Measurements from ENCODE around the gene ADAMTS13.
"Not testable (repeated sequence)": the region's sequence is repeated elsewhere in the genome, so short reads cannot be mapped to it uniquely, and the experiment has no call there.

The ADAMTS13 gene

DNA sequence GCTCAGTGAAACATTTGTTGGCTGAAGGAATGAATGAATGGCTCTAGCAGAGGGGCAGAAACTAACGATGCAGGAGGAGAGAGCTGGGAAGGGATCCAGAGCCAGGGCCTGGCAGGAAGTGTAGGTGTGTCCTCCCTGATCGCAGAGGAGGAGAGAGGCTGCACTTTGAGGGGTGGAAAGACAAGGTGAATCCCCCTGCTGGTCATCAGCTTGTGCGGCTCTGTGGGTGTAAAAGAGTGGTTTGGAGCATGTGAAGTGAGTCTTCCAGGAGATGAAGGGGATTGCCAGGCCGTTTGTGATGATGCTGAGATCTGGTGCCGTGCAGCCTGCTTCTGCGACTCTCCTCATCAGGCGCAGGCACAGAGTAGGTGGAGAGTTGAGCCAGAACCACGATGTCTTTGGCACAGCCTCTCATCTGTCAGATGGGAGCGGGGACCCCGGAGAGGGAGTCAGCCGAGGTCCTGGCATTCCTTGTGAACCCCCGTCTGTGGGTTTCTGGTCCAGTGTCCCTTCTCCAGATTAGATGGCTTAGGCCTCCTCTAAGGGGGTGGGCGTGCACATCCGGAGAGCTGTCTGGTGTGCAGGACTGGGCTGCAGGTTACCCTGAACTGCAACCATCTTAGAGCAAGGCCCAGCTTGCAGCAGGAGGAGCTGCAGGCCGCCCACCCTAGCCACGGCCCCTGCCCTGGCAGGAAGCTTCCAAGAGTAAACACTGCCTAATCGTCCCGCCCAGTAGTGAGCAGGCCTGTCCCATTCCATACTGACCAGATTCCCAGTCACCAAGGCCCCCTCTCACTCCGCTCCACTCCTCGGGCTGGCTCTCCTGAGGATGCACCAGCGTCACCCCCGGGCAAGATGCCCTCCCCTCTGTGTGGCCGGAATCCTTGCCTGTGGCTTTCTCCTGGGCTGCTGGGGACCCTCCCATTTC lies at the start of gene ADAMTS13:
Gene ADAMTS13 (plus strand): TSS at position 753 of the 928 bp plus-strand sequence. CDS start 77 bp downstream, at position 830.
- H3K4me1 Mint-ChIP-seq = peaks cover 43% of the 10 kb centered on the region
- H3K9me3 Mint-ChIP-seq = peaks cover 5% of the 10 kb centered on the region
- peaks cover 20% of the 10 kb centered on the region for H3K27me3 Mint-ChIP-seq
- H3K4me3 Mint-ChIP-seq = peak within 1 kb of the TSS; percentile 4
- H3K27ac Mint-ChIP-seq = peak within 1 kb of the TSS; percentile 87
- ATAC-seq = peak; percentile 73
- peaks cover 10% of the 10 kb centered on the region for H3K36me3 Mint-ChIP-seq

DNA sequence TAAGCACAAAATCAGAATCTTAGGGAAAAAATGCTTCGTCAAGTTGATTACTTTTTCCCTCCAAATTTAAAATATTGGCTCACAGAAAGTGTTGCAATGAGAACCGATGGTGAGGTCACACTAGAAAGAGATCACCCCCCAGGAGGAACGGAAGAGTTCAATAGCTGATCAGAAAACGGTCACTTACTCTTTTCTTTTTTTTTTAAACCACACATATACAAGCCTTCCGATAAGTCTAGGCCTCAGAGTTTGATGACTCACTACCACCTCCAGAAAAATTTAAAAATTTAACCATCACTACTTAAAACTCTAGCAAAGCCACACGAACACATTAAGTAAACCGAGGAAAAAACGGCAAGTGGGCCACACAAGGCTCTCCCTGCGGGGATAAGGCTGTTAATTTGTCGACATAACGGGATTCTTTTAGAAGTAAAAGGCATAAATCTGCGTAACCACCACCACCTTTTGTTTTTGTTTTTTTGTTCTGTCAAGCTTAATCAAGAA lies 47.5 kb upstream of the ADAMTS13 start:
- Mint-ChIP-seq H3K27ac (peak overlapping the region; percentile 82), H3K4me1 (peaks cover 54% of the 10 kb centered on the region), H3K4me3 (peak overlapping the region; percentile 87), H3K36me3 (peaks cover 13% of the 10 kb centered on the region), H3K9me3 (no peaks in the 10 kb centered on the region), H3K27me3 (no peaks in the 10 kb centered on the region)
- ATAC-seq = no peak

DNA sequence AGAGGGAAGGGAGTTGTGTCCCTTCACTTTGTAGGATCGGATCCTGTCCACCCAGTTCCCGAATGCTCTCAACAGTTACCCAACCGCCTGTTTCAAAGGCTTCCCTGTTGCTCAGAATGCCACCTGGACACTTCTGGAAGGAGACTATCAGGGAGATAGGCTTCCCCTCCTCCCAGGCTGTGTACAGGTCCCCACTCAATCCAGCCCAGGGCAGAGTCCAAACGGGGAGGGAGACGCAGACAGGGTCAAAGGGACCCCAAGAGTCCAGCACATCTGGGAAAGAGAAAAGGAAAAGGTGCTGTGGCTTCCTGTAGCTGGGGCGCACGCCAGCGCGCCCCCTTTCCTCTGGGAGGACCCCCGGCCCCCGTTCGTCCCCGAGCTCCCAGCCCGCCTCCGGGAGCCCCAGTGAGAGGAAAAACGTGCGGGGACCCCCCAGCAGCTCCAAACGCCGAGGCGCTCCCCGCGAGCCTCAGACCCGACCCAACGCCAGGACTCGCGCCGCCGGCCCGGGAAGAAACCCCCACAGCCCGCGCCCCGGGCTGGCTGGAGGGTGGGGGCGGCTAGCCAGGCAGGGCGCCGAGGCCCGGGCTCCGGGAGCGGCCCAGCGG lies 46.9 kb upstream of the ADAMTS13 start:
- Mint-ChIP-seq H3K9me3 (no peaks in the 10 kb centered on the region), H3K27me3 (no peaks in the 10 kb centered on the region), H3K4me3 (peak overlapping the region; percentile 87), H3K4me1 (peaks cover 49% of the 10 kb centered on the region), H3K36me3 (peaks cover 8% of the 10 kb centered on the region), H3K27ac (peak overlapping the region; percentile 82)
- peak; percentile 1 for ATAC-seq

DNA sequence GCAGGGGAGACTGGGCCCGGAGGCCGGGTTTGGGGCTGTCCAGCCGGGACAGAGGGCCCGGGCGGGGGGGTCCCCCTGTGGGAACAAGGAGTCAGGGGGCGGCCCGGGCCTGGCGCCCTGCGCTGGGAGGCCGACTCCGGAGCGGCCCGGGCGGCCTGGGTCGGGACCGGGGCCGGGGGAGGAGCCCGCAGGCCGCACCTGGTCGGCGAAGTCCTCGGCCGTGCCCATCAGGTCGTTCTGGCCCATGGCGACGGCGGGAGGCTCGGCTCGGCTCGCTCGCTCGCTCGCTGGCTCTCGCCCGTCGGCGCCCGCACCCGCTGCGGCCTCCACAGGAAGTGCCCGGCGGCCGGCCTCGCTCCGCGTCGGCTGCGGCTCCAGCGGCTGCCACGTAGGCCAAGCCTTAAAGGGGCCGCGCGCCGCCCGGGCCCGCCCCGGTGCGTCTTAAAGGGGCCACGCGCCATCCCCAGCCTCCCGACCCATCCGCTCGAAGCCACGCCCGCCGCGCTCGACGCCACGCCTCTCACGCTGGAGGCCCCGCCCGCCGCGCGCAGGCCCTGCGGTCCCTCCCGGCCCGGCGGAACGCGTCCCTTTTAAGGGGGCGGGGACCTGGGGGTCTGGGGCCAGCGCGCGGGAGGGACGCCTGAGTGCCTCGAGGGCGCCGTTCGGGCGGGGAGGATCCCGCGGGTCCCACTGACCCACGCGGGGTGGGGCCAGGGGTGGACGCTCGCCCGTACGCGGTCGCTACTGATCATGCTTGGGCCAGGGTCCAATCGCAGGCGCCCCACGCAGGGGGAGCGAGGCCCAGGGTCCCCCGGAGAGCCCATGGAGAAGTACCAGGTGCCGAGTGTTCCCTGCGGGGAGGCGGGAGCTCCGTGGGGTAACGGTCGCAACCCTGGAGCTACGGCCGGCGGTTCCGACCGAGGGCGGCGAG lies 46.2 kb upstream of the ADAMTS13 start, which contains the start of the genes STKLD1 and SURF4:
Gene STKLD1 (plus strand): TSS at position 643 of the 931 bp plus-strand sequence. CDS start 108 bp downstream, at position 751.
Gene SURF4 (minus strand): TSS at position 337 of the 931 bp plus-strand sequence. CDS start 91 bp downstream, at position 246.
- Mint-ChIP-seq H3K4me3 (peak within 1 kb of the TSS; percentile 87), H3K9me3 (no peaks in the 10 kb centered on the region), H3K36me3 (peaks cover under 1% of the 10 kb centered on the region), H3K27ac (peak within 1 kb of the TSS; percentile 82), H3K4me1 (peaks cover 41% of the 10 kb centered on the region), H3K27me3 (no peaks in the 10 kb centered on the region)
- ATAC-seq = peak; percentile 98

DNA sequence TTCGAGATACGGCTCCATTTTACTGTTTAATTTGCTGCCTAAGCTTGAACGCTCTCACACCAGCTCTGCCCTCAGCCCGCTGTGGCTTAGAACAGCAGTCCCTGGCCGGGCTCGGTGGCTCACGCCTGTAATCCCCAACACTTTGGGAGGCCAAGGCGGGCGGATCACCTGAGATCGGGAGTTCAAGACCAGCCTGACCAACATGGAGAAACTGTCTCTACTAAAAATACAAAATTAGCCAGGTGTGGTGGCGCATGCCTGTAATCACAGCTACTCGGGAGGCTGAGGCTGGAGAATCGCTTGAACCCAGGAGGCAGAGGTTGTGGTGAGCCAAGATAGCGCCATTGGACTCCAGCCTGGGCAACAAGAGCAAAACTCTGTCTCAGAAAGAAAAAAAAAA lies 44.9 kb upstream of the ADAMTS13 start:
- H3K27ac Mint-ChIP-seq, H3K27me3 Mint-ChIP-seq, ATAC-seq, H3K36me3 Mint-ChIP-seq, H3K9me3 Mint-ChIP-seq: not testable (repeated sequence)
- H3K4me1 Mint-ChIP-seq = peaks cover 28% of the 10 kb centered on the region
- peak overlapping the region; percentile 55 for H3K4me3 Mint-ChIP-seq

DNA sequence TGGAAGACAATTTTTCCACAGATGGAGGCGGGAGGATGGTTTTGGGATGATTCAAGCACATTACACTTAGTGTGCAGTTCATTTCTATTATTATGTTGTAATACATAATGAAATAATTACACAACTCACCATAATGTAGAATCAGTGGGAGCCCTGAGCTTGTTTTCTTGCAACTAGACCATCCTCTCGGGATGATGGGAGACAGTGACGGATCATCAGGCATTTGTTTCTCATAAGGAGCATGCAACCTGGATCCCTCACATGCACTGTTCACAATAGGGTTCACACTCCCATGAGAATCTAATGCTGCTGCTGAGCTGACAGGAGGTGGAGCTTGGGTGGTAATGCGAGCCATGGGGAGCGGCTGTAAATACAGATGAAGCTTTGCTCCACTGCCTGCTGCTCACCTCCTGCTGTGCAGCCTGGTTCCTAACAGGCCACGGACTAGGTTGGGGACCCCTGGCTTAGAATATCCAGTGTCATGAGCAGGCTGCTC lies 44.4 kb upstream of the ADAMTS13 start:
- Mint-ChIP-seq H3K36me3 (no peaks in the 10 kb centered on the region), H3K9me3 (no peaks in the 10 kb centered on the region), H3K27me3 (no peaks in the 10 kb centered on the region), H3K4me1 (peaks cover 23% of the 10 kb centered on the region), H3K4me3 (no peak overlapping the region), H3K27ac (no peak overlapping the region)
- ATAC-seq = no peak

DNA sequence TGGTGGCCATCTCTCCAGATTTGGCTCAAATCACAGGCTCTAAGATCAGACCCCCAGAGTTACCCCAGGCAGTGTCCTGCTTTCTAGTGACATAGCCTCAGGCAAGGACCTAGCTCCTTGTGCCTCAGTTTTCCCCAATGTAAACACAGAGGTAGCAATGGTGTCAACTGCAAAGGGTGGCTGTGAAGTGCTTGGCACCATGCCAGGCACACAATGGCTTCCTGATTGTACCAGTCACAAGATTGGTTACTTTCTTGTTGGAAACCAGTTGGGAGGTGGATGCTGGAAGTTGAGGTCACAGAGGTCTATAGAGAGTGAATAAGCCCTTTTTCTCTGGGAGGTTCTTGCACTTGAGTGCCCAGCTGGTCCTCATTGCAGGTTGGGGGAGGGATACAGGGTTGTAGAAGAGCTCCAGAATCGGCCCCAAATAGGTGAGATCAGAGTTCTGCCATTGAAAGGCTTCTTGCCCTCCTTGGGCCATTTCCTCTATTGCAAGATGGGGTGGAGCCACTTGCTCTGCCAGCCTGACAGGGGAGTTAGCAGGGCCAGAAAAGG lies 43.7 kb upstream of the ADAMTS13 start:
- Mint-ChIP-seq H3K27me3 (no peaks in the 10 kb centered on the region), H3K36me3 (no peaks in the 10 kb centered on the region), H3K4me1 (peaks cover 16% of the 10 kb centered on the region), H3K27ac (no peak overlapping the region), H3K9me3 (no peaks in the 10 kb centered on the region), H3K4me3 (no peak overlapping the region)
- ATAC-seq = no peak

DNA sequence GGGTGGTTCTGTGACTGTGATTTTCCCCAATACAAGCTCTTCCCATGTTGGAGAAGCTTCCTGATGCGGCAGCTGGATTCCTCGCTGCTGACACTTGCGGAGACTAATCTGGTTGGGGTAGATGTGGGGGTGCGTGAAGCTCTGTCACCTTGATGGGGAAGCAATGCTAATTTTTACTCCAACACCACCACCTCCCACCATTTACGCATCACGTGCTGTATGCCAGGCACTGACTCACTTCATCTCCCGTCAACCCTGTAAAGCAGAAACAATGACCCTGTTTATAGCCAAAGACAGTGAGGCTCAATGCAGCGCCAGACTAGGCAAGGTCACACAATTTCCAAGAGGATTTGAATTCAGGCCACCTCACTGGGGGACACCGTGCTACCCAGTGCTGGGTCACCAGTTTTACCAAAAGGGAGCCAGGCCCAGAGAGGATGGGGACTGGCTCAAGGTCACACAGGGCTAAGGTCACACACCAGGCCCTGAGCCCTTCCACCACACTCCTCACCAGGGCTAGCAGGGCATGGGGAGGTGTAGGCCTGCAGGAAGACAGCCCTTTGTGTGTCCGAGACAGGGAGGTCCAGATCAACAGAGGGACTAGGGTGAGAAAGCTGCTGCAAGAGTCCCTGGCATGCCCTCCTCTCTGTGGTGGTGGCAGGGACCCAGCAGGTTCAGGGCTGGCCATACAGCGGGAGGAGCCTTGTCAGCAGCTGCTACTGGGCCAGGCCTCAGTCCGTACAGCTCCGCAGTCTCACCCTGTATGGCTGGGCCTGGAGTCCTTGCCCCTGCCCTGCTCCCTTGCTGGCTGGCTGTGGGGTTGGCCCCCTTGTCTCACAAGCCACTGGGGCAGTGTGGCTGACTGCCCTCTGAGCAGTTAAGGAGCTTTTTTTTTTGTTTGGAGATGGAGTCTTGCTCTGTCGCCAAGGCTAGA lies 42.7 kb upstream of the ADAMTS13 start:
- H3K4me1 Mint-ChIP-seq = peaks cover 9% of the 10 kb centered on the region
- no peaks in the 10 kb centered on the region for H3K36me3 Mint-ChIP-seq
- H3K27ac Mint-ChIP-seq = no peak overlapping the region
- ATAC-seq = no peak
- H3K9me3 Mint-ChIP-seq = no peaks in the 10 kb centered on the region
- H3K4me3 Mint-ChIP-seq = no peak overlapping the region
- no peaks in the 10 kb centered on the region for H3K27me3 Mint-ChIP-seq

DNA sequence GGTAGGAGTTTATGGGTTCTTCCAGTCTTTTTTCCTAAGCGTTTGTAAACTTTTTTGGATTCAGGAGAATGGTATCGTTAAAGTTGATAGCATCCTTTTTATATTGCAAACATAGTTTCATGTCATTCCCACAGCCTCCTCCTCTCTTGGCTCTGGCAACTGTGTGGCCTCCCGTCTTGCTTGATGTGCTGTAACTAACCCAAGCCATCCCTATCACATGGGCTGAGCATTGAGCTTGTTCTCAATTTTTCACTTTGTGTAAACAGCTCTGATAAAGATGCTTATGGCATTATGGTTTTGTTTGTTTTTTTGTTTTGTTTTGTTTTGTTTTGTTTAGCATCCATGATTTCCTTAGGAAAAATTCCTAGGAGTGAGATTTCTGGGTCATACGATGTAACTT lies 41.4 kb upstream of the ADAMTS13 start:
- Mint-ChIP-seq H3K27me3 (no peaks in the 10 kb centered on the region), H3K36me3 (no peaks in the 10 kb centered on the region), H3K27ac (no peak overlapping the region), H3K4me3 (no peak overlapping the region), H3K4me1 (no peaks in the 10 kb centered on the region), H3K9me3 (no peaks in the 10 kb centered on the region)
- no peak for ATAC-seq

DNA sequence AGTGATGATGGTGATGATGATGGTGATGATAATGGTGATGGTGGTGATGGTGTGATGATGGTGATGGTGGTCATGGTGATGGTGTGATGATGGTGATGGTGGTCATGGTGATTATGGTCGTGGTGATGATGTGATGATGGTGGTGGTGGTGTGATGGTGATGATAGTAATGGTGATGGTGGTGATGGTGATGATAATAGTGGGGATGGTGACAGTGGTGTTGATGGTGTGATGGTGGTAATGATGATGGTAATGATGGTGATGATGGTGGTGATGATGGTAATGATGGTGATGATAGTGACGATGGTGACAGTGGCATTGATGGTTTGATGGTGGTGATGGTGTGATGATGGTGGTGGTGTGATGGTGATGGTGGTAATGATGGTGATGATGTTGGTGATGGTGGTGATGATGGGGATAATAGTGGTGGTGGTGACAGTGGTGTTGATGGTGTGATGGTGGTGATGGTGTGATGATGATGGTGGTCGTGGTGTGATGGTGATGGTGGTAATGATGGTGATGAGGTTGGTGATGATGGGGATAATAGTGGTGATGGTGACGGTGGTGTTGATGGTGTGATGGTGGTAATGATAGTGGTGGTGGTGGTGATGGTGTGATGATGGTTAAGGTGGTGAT lies 39.5 kb upstream of the ADAMTS13 start:
- no peaks in the 10 kb centered on the region for H3K4me1 Mint-ChIP-seq
- no peak for ATAC-seq
- H3K9me3 Mint-ChIP-seq = no peaks in the 10 kb centered on the region
- H3K36me3 Mint-ChIP-seq = no peaks in the 10 kb centered on the region
- no peak overlapping the region for H3K4me3 Mint-ChIP-seq
- no peaks in the 10 kb centered on the region for H3K27me3 Mint-ChIP-seq
- H3K27ac Mint-ChIP-seq = no peak overlapping the region

DNA sequence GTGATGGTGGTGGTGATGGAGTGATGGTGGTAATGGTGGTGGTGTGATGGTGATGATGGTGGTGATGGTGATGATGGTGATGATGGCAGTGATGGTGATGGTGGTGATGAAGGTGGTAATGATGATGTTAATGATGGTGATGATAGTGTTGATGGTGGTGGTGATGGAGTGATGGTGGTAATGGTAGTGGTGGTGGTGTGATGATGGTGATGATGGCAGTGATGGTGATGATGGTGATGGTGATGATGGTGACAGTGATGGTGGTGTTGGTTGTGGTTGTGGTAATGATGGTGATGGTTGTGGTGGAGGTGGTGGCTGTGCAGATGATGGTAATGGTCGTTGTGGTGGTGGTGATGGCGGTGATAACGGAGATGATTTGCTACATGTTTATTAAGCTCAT lies 38.7 kb upstream of the ADAMTS13 start:
- H3K36me3 Mint-ChIP-seq = no peaks in the 10 kb centered on the region
- no peaks in the 10 kb centered on the region for H3K27me3 Mint-ChIP-seq
- no peak overlapping the region for H3K4me3 Mint-ChIP-seq
- H3K27ac Mint-ChIP-seq = no peak overlapping the region
- H3K4me1 Mint-ChIP-seq = no peaks in the 10 kb centered on the region
- ATAC-seq = no peak
- H3K9me3 Mint-ChIP-seq = no peaks in the 10 kb centered on the region

DNA sequence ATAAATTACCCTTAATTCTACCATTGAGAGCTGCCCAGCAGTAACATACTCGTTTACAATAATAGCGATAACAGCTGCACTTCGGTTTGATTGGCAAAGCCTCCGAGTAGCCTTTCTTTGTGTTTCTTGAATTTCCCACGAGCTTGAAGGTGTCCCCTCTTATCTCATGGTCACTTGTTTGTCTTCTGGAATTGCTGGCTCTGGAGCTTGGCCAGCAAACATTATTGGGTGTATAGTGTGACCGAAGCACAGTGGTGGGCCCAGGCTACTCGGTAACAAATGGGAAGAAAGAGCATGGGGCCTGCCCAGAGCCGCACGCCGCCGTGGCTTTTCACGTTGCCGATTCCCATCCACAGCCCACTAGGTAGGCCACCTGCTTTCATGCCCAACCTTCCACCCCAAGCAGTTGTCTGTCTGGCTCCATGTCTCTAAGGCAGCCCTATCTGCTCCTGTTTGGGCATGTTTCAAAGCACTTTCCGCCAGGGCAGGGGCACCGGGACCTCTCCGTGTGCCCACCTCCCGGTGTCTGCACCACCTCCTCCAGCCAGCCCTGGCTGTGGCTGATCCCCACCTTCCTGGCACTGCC lies 37.3 kb upstream of the ADAMTS13 start:
- ATAC-seq = no peak

DNA sequence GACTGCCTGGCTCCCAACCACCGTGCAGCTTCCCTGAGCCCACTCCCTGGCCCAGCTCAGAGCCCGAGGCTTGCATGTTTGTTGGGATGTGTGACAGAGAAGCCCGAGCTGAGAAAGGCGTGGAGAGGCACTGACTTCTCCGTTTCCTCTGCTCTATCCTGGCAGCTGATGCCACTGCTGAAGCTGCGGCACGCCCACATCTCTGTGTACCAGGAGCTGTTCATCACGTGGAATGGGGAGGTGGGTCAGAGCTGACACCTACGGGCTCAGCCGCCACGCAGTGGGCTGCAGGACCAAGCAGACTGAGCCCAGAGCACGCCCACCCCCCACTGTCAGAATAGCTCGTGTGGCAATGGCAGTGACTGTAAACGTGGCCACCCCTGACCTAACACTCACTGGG lies 36.7 kb upstream of the ADAMTS13 start:
- ATAC-seq = no peak
- Mint-ChIP-seq H3K4me3 (no peak overlapping the region), H3K36me3 (no peaks in the 10 kb centered on the region), H3K4me1 (no peaks in the 10 kb centered on the region), H3K9me3 (no peaks in the 10 kb centered on the region), H3K27me3 (peaks cover 15% of the 10 kb centered on the region), H3K27ac (no peak overlapping the region)

More for the DNA sequence above, 37.3 kb upstream of the ADAMTS13 start:
- no peak overlapping the region for H3K4me3 Mint-ChIP-seq
- peaks cover 8% of the 10 kb centered on the region for H3K27me3 Mint-ChIP-seq
- no peaks in the 10 kb centered on the region for H3K9me3 Mint-ChIP-seq
- H3K36me3 Mint-ChIP-seq = no peaks in the 10 kb centered on the region
- no peak overlapping the region for H3K27ac Mint-ChIP-seq
- H3K4me1 Mint-ChIP-seq = no peaks in the 10 kb centered on the region
